Memory B cell (primary cell): ENCODE results near the gene ARHGAP19.

Experiments used
- ATAC-seq: fragments of 150-1000 bp; cut with Tn5 transposase; 2 replicates; pipeline ENCODE4 v1.10.0; 2021; ENCODE audit warnings: low read depth, mild to moderate bottlenecking, moderate library complexity
- DNase-seq, 2 donors: peaks; one replicate each; pipeline ENCODE4 v3.0.0; 2022; ENCODE audit warnings: low spot score in 2 of 2
- H3K27ac Mint-ChIP-seq: one replicate; pipeline ENCODE4 v1.8.0; 2022; ENCODE audit warnings: mild to moderate bottlenecking, moderate library complexity, mixed read lengths
- H3K27me3 Mint-ChIP-seq: one replicate; pipeline ENCODE4 v1.8.0; 2022; ENCODE audit warnings: mixed read lengths
- H3K36me3 Mint-ChIP-seq: one replicate; pipeline ENCODE4 v1.8.0; 2022; ENCODE audit warnings: mild to moderate bottlenecking, mixed read lengths
- H3K4me1 Mint-ChIP-seq: one replicate; pipeline ENCODE4 v1.8.0; 2022; ENCODE audit warnings: mixed read lengths
- H3K4me3 Mint-ChIP-seq: one replicate; pipeline ENCODE4 v1.8.0; 2022; ENCODE audit warnings: mild to moderate bottlenecking, moderate library complexity, mixed read lengths
- H3K9me3 Mint-ChIP-seq: one replicate; pipeline ENCODE4 v1.8.0; 2022; ENCODE audit warnings: mixed read lengths

ARHGAP19 gene

GRCh38 chr10:97254694-97255093 lies 37.7 kb downstream of the ARHGAP19 start:
- DNase-seq (no peak), ATAC-seq (no peak)
- Mint-ChIP-seq H3K4me1 (peaks cover 19% of the 10 kb centered on the region), H3K36me3 (peaks cover 42% of the 10 kb centered on the region), H3K9me3 (no peaks in the 10 kb centered on the region), H3K4me3 (no peak overlapping the region), H3K27me3 (no peaks in the 10 kb centered on the region), H3K27ac (no peak overlapping the region)

GRCh38 chr10:97250952-97251351 lies 41.5 kb downstream of the ARHGAP19 start:
- no peaks in the 10 kb centered on the region for H3K27me3 Mint-ChIP-seq
- no peak for ATAC-seq
- H3K9me3 Mint-ChIP-seq, result no peaks in the 10 kb centered on the region
- peak overlapping the region; percentile 31 for H3K27ac Mint-ChIP-seq
- peaks cover 12% of the 10 kb centered on the region for H3K4me1 Mint-ChIP-seq
- DNase-seq, result no peak
- peaks cover 40% of the 10 kb centered on the region for H3K36me3 Mint-ChIP-seq
- H3K4me3 Mint-ChIP-seq, result no peak overlapping the region

GRCh38 chr10:97243836-97244235 lies 48.6 kb downstream of the ARHGAP19 start:
- Mint-ChIP-seq H3K36me3 (peaks cover 16% of the 10 kb centered on the region), H3K4me1 (no peaks in the 10 kb centered on the region), H3K27ac (no peak overlapping the region), H3K4me3 (no peak overlapping the region), H3K9me3 (no peaks in the 10 kb centered on the region), H3K27me3 (no peaks in the 10 kb centered on the region)
- no peak for DNase-seq
- ATAC-seq, result no peak

- Mint-ChIP-seq H3K27me3 (no peaks in the 10 kb centered on the region), H3K36me3 (peaks cover 6% of the 10 kb centered on the region), H3K27ac (no peak overlapping the region), H3K4me3 (no peak overlapping the region), H3K4me1 (no peaks in the 10 kb centered on the region), H3K9me3 (no peaks in the 10 kb centered on the region)
- ATAC-seq, result no peak
- DNase-seq, result no peak
These were observed 53.6 kb downstream of the ARHGAP19 start for GRCh38 chr10:97238855-97239254.

DNA sequence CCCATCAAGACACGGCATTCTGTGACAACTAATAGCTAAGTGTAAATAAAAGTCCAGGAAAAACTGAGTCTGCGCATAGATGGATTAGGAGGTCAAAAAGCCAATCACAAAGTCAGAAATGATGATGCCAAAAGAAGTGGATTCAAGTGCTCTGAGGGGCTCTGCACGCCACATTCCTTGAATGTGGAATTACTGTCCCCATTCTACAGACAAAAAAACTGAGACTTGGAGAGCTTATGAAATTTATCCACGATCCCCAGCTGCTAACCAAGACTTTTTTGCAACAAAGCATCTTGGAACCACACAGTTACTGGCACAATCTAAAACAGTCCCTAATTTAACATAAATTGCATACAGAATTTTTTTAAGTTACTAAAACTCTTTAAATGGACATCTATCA lies 57.1 kb downstream of the ARHGAP19 start:
- H3K27ac Mint-ChIP-seq, result no peak overlapping the region
- ATAC-seq (no peak), DNase-seq (no peak)
- H3K36me3 Mint-ChIP-seq, result peaks cover 8% of the 10 kb centered on the region
- no peak overlapping the region for H3K4me3 Mint-ChIP-seq
- H3K9me3 Mint-ChIP-seq, result no peaks in the 10 kb centered on the region
- H3K27me3 Mint-ChIP-seq, result no peaks in the 10 kb centered on the region
- H3K4me1 Mint-ChIP-seq, result no peaks in the 10 kb centered on the region

DNA sequence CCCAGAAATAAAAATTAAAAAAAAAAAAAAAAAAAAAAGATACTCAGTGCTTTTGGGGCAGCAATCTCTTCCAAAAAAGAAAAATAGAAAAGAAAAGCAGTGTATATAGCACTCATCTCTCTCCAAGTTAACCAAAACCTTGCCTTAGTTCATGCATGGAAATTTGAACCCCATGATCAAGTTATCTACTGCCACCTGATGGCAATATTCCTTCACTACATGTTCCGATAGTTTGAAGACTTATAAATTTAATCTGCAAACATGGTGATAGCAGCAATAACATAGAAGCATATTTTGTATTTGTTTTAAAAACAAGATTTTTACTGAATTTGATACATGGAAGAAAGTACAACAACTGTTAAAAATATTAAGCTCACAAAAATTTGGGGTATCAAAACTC lies 58.0 kb downstream of the ARHGAP19 start:
- H3K27ac Mint-ChIP-seq, result no peak overlapping the region
- no peaks in the 10 kb centered on the region for H3K27me3 Mint-ChIP-seq
- no peaks in the 10 kb centered on the region for H3K4me1 Mint-ChIP-seq
- no peaks in the 10 kb centered on the region for H3K9me3 Mint-ChIP-seq
- H3K4me3 Mint-ChIP-seq, result no peak overlapping the region
- peaks cover 14% of the 10 kb centered on the region for H3K36me3 Mint-ChIP-seq
- no peak for DNase-seq
- no peak for ATAC-seq

- no peaks in the 10 kb centered on the region for H3K27me3 Mint-ChIP-seq
- H3K9me3 Mint-ChIP-seq, result no peaks in the 10 kb centered on the region
- DNase-seq (no peak), ATAC-seq (no peak)
- H3K27ac Mint-ChIP-seq, result no peak overlapping the region
- H3K4me3 Mint-ChIP-seq, result no peak overlapping the region
- no peaks in the 10 kb centered on the region for H3K4me1 Mint-ChIP-seq
- peaks cover 35% of the 10 kb centered on the region for H3K36me3 Mint-ChIP-seq
These were observed 62.3 kb downstream of the ARHGAP19 start for GRCh38 chr10:97230146-97230545.

DNA sequence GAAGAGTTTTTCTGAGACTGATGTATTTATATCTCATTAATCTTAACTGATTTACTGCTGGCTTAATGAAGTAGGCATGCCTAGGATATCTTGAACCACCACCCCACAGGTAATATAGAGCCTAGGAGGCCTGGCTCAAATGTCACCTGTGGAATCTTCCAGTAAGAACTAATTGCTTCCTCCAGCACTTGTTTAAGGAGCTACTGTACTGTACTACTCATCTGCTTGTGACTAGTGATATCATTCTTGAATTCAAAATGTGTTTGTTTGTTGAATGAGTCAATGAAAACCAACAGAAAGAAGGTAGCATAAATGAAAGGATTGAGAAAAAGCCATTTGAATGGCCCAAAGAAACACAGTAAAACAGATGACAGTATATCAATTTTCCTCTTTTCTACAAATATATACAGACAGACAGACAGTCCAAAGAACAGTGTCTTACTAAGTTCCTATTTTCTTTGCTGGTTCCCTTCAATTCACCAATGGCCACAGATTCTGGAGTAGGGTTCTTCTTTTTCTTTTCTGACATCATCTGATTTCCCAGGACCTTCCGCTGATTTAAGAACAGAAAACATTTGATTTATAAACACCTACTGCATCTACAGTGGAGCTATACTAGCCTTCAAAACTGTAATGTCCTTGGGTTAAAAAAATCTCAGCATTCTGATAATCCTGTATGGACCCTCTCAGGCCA lies 63.0 kb downstream of the ARHGAP19 start:
- ATAC-seq (no peak), DNase-seq (no peak)
- Mint-ChIP-seq H3K4me1 (no peaks in the 10 kb centered on the region), H3K9me3 (no peaks in the 10 kb centered on the region), H3K27ac (no peak overlapping the region), H3K36me3 (peaks cover 39% of the 10 kb centered on the region), H3K4me3 (no peak overlapping the region), H3K27me3 (no peaks in the 10 kb centered on the region)

DNA sequence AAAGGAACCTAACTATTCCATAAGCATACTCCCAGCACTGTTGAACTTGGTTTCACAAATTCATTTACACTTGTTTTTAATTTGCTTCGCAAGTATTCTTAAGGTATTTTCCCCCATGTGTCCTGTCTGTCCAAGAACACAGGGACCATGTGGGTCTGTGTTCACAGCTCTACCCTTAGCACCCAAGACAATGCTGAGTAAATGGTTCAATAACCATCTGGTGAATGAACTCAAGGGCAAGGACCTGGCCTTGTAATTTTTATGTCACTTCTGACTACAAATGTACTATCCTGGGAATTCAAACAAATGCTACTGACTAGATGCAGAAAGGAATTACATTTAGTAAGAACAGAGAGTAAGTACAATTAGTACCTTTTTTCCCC lies 63.7 kb downstream of the ARHGAP19 start:
- Mint-ChIP-seq H3K27me3 (no peaks in the 10 kb centered on the region), H3K27ac (no peak overlapping the region), H3K4me1 (no peaks in the 10 kb centered on the region), H3K4me3 (no peak overlapping the region), H3K9me3 (no peaks in the 10 kb centered on the region), H3K36me3 (peaks cover 39% of the 10 kb centered on the region)
- no peak for ATAC-seq
- DNase-seq, result no peak

- H3K27me3 Mint-ChIP-seq, result no peaks in the 10 kb centered on the region
- DNase-seq (no peak), ATAC-seq (no peak)
- H3K36me3 Mint-ChIP-seq, result peaks cover 37% of the 10 kb centered on the region
- H3K4me3 Mint-ChIP-seq, result no peak overlapping the region
- H3K27ac Mint-ChIP-seq, result no peak overlapping the region
- no peaks in the 10 kb centered on the region for H3K4me1 Mint-ChIP-seq
- H3K9me3 Mint-ChIP-seq, result no peaks in the 10 kb centered on the region
These were observed 64.2 kb downstream of the ARHGAP19 start for GRCh38 chr10:97228130-97228774.

GRCh38 chr10:97226398-97226797 lies 66.0 kb downstream of the ARHGAP19 start:
- no peak for DNase-seq
- Mint-ChIP-seq H3K4me1 (no peaks in the 10 kb centered on the region), H3K27ac (no peak overlapping the region), H3K9me3 (no peaks in the 10 kb centered on the region), H3K4me3 (no peak overlapping the region), H3K27me3 (no peaks in the 10 kb centered on the region), H3K36me3 (peaks cover 38% of the 10 kb centered on the region)
- ATAC-seq, result no peak

GRCh38 chr10:97224483-97225435 lies 67.7 kb downstream of the ARHGAP19 start:
- no peak for DNase-seq
- H3K4me1 Mint-ChIP-seq, result no peaks in the 10 kb centered on the region
- no peaks in the 10 kb centered on the region for H3K9me3 Mint-ChIP-seq
- no peak overlapping the region for H3K4me3 Mint-ChIP-seq
- no peaks in the 10 kb centered on the region for H3K27me3 Mint-ChIP-seq
- no peak overlapping the region for H3K27ac Mint-ChIP-seq
- ATAC-seq, result no peak
- peaks cover 36% of the 10 kb centered on the region for H3K36me3 Mint-ChIP-seq

DNA sequence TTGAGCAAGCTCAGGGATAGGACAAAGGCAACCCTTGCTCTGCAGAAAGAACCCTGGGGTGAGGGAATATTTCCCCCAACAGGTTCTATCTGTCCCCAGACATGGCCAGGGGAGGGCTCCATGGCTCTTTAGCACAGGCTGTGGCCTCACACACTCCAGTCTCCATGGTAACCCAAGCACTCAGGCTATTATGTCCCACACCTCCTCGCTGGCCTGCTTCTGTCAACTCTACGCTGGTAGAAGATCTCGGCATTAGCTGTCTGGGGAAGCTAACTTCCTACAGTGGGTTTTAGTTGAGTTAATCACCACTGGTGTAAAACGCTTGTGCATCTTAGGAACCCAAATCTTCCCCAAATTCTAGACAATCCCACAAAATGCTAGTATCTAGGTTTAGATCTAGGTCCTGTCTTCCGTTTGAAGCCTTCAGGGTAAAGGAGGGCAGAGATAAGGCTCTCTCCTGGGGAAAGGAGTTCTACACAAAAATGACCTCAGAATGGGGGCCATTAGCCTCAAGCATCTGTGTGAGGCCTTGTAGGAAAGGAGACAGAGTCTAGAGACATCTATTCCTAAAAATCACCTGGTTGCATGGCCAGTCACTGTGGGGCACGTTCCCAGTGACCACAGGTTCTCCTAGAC lies 70.0 kb downstream of the ARHGAP19 start:
- Mint-ChIP-seq H3K4me1 (no peaks in the 10 kb centered on the region), H3K27ac (no peak overlapping the region), H3K9me3 (no peaks in the 10 kb centered on the region), H3K4me3 (no peak overlapping the region), H3K27me3 (no peaks in the 10 kb centered on the region), H3K36me3 (peaks cover 28% of the 10 kb centered on the region)
- ATAC-seq, result no peak
- no peak for DNase-seq

DNA sequence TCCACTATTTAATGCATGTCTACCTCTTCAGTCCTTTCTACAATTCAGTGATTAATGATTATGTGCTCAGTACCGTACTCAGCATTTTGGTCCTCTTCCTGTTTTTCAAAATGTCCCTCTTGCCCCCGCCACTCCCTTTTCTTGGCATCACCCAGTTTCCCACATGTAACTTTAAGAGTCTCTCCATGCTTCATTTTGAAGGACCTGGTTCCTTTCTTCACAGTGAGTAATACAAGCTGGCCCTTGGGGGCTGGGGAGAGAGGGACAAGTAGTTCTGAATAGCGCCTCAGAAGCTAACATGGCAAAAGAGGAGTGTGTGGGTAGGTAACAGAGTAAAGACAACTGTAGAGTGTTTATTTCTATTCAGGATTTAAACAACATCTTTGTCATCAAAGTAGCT lies 72.1 kb downstream of the ARHGAP19 start:
- Mint-ChIP-seq H3K27ac (no peak overlapping the region), H3K4me1 (peaks cover 3% of the 10 kb centered on the region), H3K36me3 (peaks cover 13% of the 10 kb centered on the region), H3K4me3 (no peak overlapping the region), H3K27me3 (no peaks in the 10 kb centered on the region), H3K9me3 (no peaks in the 10 kb centered on the region)
- no peak for DNase-seq
- ATAC-seq, result no peak
